Measurements from ENCODE around the gene NLRP4. TPM values are rescaled to one million over a fixed set of nuclear protein-coding genes. Genes with fewer than 3 reads are reported as not detected.

Gene NLRP4
- total RNA-seq, 6 experiments from 2014 or later = not detected

DNA sequence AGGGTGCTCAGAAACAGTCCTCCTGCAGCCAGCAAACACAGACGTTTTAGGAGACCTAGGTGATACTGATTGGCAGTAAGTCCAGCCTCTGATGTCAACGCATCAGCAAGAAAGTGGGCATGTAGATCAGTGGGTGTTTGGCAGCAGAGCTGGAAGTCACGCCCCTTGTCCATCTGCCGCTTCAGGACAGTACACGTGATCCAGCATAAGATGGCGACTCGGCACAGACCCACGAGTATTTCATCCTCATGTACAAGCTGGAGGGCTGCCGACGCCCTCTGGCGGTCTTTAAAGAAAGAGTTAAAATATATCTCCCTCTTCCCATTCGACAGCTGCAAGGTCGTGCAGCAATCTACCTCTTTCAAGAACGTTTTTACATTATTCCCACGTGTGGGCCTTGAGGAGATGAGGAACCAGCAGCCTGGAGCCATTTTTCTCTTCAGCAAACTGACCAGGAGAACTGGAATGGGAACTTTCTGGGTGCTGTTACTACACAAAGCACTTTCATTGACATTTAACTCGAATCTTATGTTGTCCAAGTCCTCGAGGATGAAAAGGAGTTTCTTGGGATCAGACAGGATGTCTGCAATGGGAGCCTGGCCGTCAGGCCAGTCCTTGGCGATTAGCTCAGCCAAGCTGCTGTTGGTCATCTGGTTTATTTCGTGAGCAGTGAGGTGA lies 26.8 kb upstream of the NLRP4 start:
- peak; percentile 97 to 99 (median 98) for ATAC-seq
- H3K4me3 ChIP-seq = peak overlapping the region in 2 of 3 donors; percentile 17 to 18
- 17% methylated on average over 16 of the region's 20 CpGs for WGBS (ENCODE audit: insufficient coverage, low coverage, low lambda C conversion rate, missing lambda C conversion rate)
- DNase-seq = peak; percentile 68 to 81 (median 79)
- H3K27me3 ChIP-seq = no peaks in the 10 kb centered on the region
- no peaks in the 10 kb centered on the region for H3K9me3 ChIP-seq
- no peaks in the 10 kb centered on the region for H3K36me3 ChIP-seq
- TF ChIP-seq, protein P1, sequence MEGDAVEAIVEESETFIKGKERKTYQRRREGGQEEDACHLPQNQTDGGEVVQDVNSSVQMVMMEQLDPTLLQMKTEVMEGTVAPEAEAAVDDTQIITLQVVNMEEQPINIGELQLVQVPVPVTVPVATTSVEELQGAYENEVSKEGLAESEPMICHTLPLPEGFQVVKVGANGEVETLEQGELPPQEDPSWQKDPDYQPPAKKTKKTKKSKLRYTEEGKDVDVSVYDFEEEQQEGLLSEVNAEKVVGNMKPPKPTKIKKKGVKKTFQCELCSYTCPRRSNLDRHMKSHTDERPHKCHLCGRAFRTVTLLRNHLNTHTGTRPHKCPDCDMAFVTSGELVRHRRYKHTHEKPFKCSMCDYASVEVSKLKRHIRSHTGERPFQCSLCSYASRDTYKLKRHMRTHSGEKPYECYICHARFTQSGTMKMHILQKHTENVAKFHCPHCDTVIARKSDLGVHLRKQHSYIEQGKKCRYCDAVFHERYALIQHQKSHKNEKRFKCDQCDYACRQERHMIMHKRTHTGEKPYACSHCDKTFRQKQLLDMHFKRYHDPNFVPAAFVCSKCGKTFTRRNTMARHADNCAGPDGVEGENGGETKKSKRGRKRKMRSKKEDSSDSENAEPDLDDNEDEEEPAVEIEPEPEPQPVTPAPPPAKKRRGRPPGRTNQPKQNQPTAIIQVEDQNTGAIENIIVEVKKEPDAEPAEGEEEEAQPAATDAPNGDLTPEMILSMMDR (IDR thresholded peaks at IDR 0.05) = peak; percentile 66 to 73 (median 68)
- TF ChIP-seq POLR2A (IDR thresholded peaks at IDR 0.05) = no peak
- H3K4me1 ChIP-seq = peaks cover 0 to 8% (median 0%) of the 10 kb centered on the region in 4 donors
- intact Hi-C loops (cut with DNase I) = loop anchor here in 1 of 2 donors (5.0 to 10.0 kb wide), 2 partner anchors 125 to 172 kb away; no protein-coding TSS in a partner anchor
- no peak overlapping the region for H3K27ac ChIP-seq

DNA sequence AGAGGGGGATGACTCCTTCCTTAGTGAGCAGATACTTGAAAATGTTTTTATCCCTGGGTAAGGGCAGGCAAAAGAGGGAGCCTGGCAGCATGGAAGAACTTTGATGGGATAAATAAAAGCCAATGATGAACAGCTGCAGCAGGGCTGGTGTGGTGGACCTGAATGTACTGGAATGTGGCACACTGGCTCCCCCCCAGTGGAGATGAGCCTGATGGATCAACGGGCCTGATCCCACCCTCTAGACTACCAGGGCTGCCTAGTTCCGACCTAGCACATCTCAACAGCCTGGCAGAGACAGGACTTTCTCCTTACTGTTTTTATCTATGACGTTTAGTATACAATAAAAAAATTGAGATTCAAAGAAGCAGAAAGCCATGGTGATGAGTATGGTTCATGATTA lies 25.0 kb upstream of the NLRP4 start:
- ATAC-seq (no peak), DNase-seq (no peak)
- Histone ChIP-seq H3K9me3 (no peaks in the 10 kb centered on the region), H3K27ac (no peak overlapping the region), H3K4me3 (no peak overlapping the region), H3K36me3 (no peaks in the 10 kb centered on the region), H3K4me1 (peaks cover 0 to 8% (median 0%) of the 10 kb centered on the region in 4 donors), H3K27me3 (no peaks in the 10 kb centered on the region)
- TF ChIP-seq, protein P1 (IDR thresholded peaks at IDR 0.05) = no peak
- no peak for TF ChIP-seq POLR2A (IDR thresholded peaks at IDR 0.05)
- WGBS (ENCODE audit: insufficient coverage, low coverage, low lambda C conversion rate, missing lambda C conversion rate) = 34% methylated on average over 3 of the region's 3 CpGs
- intact Hi-C loops (cut with DNase I) = no loop called here

DNA sequence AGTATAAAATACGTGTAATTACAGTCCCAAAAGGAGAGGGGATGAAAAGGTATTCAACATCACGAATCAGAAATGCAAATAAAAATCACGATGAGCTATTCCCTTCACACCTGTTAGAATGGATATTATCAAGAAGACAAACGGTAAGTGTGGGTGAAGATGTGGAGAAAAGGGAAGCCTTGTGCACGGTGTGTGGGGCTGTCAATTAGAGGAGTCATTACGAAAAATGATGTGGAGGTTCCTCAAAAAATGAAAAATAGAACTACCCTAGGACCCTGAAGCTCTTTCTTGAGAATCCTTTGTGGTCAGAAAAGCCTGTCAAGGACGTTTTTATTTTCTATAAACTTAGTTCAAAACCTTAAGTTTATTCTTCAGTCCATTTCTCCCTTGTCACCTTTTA lies 23.9 kb upstream of the NLRP4 start:
- no peak for ATAC-seq
- intact Hi-C loops (cut with DNase I) = no loop called here
- Histone ChIP-seq H3K27ac (no peak overlapping the region), H3K4me1 (peaks cover 0 to 8% (median 0%) of the 10 kb centered on the region in 4 donors), H3K4me3 (no peak overlapping the region), H3K36me3 (no peaks in the 10 kb centered on the region), H3K9me3 (no peaks in the 10 kb centered on the region), H3K27me3 (no peaks in the 10 kb centered on the region)
- TF ChIP-seq POLR2A (IDR thresholded peaks at IDR 0.05) = no peak
- TF ChIP-seq, protein P1 (IDR thresholded peaks at IDR 0.05) = no peak
- WGBS (ENCODE audit: insufficient coverage, low coverage, low lambda C conversion rate, missing lambda C conversion rate) = 26% methylated on average over 7 of the region's 7 CpGs
- DNase-seq = no peak

DNA sequence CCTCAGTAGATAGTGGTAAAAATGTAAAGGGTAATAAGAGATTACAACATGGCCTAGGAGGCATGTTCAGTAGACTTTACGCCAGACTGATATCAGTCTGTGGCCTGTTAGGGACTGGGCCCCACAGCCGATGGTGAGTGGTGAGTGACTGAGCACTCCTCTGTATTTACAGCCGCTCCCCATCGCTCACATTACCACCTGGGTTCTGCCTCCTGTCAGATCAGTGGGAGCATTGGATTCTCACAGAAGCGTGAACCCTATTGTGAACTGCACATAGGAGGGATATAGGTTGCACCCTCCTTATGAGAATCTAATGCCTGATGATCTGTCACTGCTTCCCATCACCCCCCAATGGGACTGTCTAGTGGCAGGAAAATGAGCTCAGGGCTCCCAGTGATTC lies 22.4 kb upstream of the NLRP4 start:
- DNase-seq (no peak), ATAC-seq (no peak)
- intact Hi-C loops (cut with DNase I) = no loop called here
- Histone ChIP-seq H3K36me3 (no peaks in the 10 kb centered on the region), H3K4me1 (peaks cover 0 to 5% (median 0%) of the 10 kb centered on the region in 4 donors), H3K27ac (no peak overlapping the region), H3K27me3 (no peaks in the 10 kb centered on the region), H3K9me3 (no peaks in the 10 kb centered on the region), H3K4me3 (no peak overlapping the region)
- TF ChIP-seq, protein P1 (IDR thresholded peaks at IDR 0.05) = no peak
- no peak for TF ChIP-seq POLR2A (IDR thresholded peaks at IDR 0.05)
- WGBS (ENCODE audit: insufficient coverage, low coverage, low lambda C conversion rate, missing lambda C conversion rate) = 80% methylated on average over 1 of the region's 5 CpGs

Data from right lobe of liver (tissue), 6 donors.